Neural cell (in vitro differentiated cells): Measurements from ENCODE around the gene IP6K3. TPM values are rescaled to one million over a fixed set of nuclear protein-coding genes. Genes with fewer than 3 reads are reported as not detected.

Experiments used
- H2AFZ ChIP-seq: fragments of 200-600, 300-800 bp; sonication (generic), shearing (Covaris generic); 2 replicates; pipeline ENCODE4 v1.6.0; 2014; ENCODE audit warnings: low read depth, mild to moderate bottlenecking, antibody characterized with exemption, low read length, moderate library complexity
- H3F3A ChIP-seq: fragments of 200-600 bp; shearing (Covaris generic); 2 replicates; pipeline ENCODE4 v1.6.1; 2016; ENCODE audit warnings: mild to moderate bottlenecking, moderate library complexity, mixed read lengths, antibody characterized with exemption, low read length; ENCODE audit not compliant: insufficient read depth, poor library complexity, severe bottlenecking
- H3K27ac ChIP-seq: fragments of 200-600, 300-800 bp; sonication (generic), shearing (Covaris generic); 2 replicates; pipeline ENCODE4 v1.5.1; 2014; ENCODE audit warnings: mild to moderate bottlenecking, low read length, moderate library complexity
- H3K27me3 ChIP-seq: fragments of 300-800, 200-600 bp; sonication (generic), shearing (Covaris generic); 2 replicates; pipeline ENCODE4 v1.6.0; 2014; ENCODE audit warnings: mild to moderate bottlenecking, low read depth, low read length, moderate library complexity; ENCODE audit not compliant: insufficient read depth
- H3K36me3 ChIP-seq: fragments of 300-800, 200-600 bp; sonication (generic), shearing (Covaris generic); 2 replicates; pipeline ENCODE4 v1.5.1; 2014; ENCODE audit warnings: mild to moderate bottlenecking, antibody characterized with exemption, low read length, moderate library complexity; ENCODE audit not compliant: insufficient read depth
- H3K4me2 ChIP-seq: fragments of 300-800, 200-600 bp; sonication (generic), shearing (Covaris generic); 2 replicates; pipeline ENCODE4 v1.6.0; 2014; ENCODE audit warnings: mild to moderate bottlenecking, low read length
- H3K4me3 ChIP-seq: fragments of 300-800, 200-600 bp; sonication (generic), shearing (Covaris generic); 2 replicates; pipeline ENCODE4 v1.5.1; 2014; ENCODE audit warnings: mild to moderate bottlenecking, low read length, moderate library complexity
- H3K79me2 ChIP-seq: fragments of 200-600 bp; shearing (Covaris generic); replicated peaks from 2 replicates; pipeline ENCODE4 v1.6.0; 2014; ENCODE audit warnings: mild to moderate bottlenecking, low read length, moderate library complexity; ENCODE audit not compliant: insufficient read depth
- H3K9ac ChIP-seq: fragments of 300-800, 200-600 bp; sonication (generic), shearing (Covaris generic); 2 replicates; pipeline ENCODE4 v1.6.1; 2016; ENCODE audit warnings: mild to moderate bottlenecking, low read length, mixed read lengths
- H3K9me2 ChIP-seq: fragments of 200-600 bp; shearing (Covaris generic); 2 replicates; pipeline ENCODE4 v1.6.1; 2016; ENCODE audit warnings: mild to moderate bottlenecking, low read length, mixed read lengths; ENCODE audit not compliant: insufficient read depth
- H3K9me3 ChIP-seq: fragments of 200-600, 300-800 bp; sonication (generic), shearing (Covaris generic); 2 replicates; pipeline ENCODE4 v1.6.1; 2016; ENCODE audit warnings: mild to moderate bottlenecking, mixed run types, low read length, moderate library complexity, mixed read lengths
- H4K20me1 ChIP-seq: fragments of 200-600 bp; shearing (Covaris generic); 2 replicates; pipeline ENCODE4 v1.6.1; 2016; ENCODE audit warnings: mild to moderate bottlenecking, mixed run types; ENCODE audit not compliant: insufficient read depth
- CTCF ChIP-seq: fragments of 450-650 bp; IDR thresholded peaks from 2 replicates; pipeline ENCODE4 v1.5.1; 2014; ENCODE audit warnings: antibody characterized with exemption, mild to moderate bottlenecking, moderate library complexity; ENCODE audit not compliant: poor library complexity, severe bottlenecking
- EP300 ChIP-seq: fragments of 450-650 bp; conservative IDR thresholded peaks from 2 replicates; pipeline ENCODE4 v1.6.1; 2014; ENCODE audit warnings: antibody characterized with exemption, mild to moderate bottlenecking, moderate library complexity; ENCODE audit not compliant: poor library complexity, severe bottlenecking
- EZH2 ChIP-seq: fragments of 200-600, 300-800 bp; shearing (Covaris generic), sonication (generic); IDR thresholded peaks from 2 replicates; pipeline ENCODE4 v1.6.1; 2014; ENCODE audit warnings: antibody characterized with exemption, low read length, borderline replicate concordance, mild to moderate bottlenecking; ENCODE audit not compliant: insufficient read depth, poor library complexity, severe bottlenecking
- MXI1 ChIP-seq: fragments of 450-650 bp; conservative IDR thresholded peaks from 2 replicates; pipeline ENCODE4 v1.6.1; 2014; ENCODE audit warnings: antibody characterized with exemption, mild to moderate bottlenecking; ENCODE audit not compliant: poor library complexity, severe bottlenecking
- POLR2AphosphoS5 ChIP-seq: IDR thresholded peaks from 2 replicates; pipeline ENCODE4 v1.6.1; 2012
- RAD21 ChIP-seq: fragments of 450-650 bp; conservative IDR thresholded peaks from 2 replicates; pipeline ENCODE4 v1.6.1; 2014; ENCODE audit warnings: antibody characterized with exemption, mild to moderate bottlenecking, moderate library complexity
- REST ChIP-seq: IDR thresholded peaks from 2 replicates; pipeline ENCODE4 v1.6.1; 2012; ENCODE audit warnings: borderline replicate concordance
- SMC3 ChIP-seq: fragments of 450-650 bp; conservative IDR thresholded peaks from 2 replicates; pipeline ENCODE4 v1.6.1; 2014; ENCODE audit warnings: antibody characterized with exemption, mild to moderate bottlenecking, moderate library complexity; ENCODE audit not compliant: poor library complexity
- TAF1 ChIP-seq: IDR thresholded peaks from 2 replicates; pipeline ENCODE4 v1.6.1; 2012; ENCODE audit warnings: low read depth
- polyA plus RNA-seq: library from polyadenylated mRNA; depleted of rRNA; stranded (reverse); fragments of >200 nt; gene quantifications from 2 replicates; pipeline ENCODE4 v1.2.3, GENCODE V29; 2014

The IP6K3 gene
- polyA plus RNA-seq, 1 donor from 2014 or later, result not detected

- Histone ChIP-seq H3K36me3 (no peaks in the 10 kb centered on the region), H3K9ac (no peak overlapping the region), H3K9me3 (no peaks in the 10 kb centered on the region), H3K27me3 (no peaks in the 10 kb centered on the region), H4K20me1 (no peaks in the 10 kb centered on the region), H3F3A (no peaks in the 10 kb centered on the region), H3K4me3 (no peak overlapping the region), H3K79me2 (no peaks in the 10 kb centered on the region), H2AFZ (no peak overlapping the region), H3K9me2 (no peaks in the 10 kb centered on the region), H3K4me2 (no peak overlapping the region), H3K27ac (no peak overlapping the region)
- TF ChIP-seq EP300, result no peak
- no peak for TF ChIP-seq CTCF
- TF ChIP-seq TAF1, result no peak
- no peak for TF ChIP-seq SMC3
- TF ChIP-seq EZH2, result no peak
- TF ChIP-seq REST, result no peak
- TF ChIP-seq MXI1, result no peak
- TF ChIP-seq RAD21, result no peak
- TF ChIP-seq POLR2AphosphoS5, result no peak
Observed at GRCh38 chr6:33683051-33683571, 63.6 kb downstream of the IP6K3 start.

- H3K9me2 ChIP-seq, result no peaks in the 10 kb centered on the region
- H3K27ac ChIP-seq, result no peak overlapping the region
- TF ChIP-seq REST, result no peak
- TF ChIP-seq RAD21, result no peak
- TF ChIP-seq POLR2AphosphoS5, result no peak
- no peak for TF ChIP-seq CTCF
- no peak for TF ChIP-seq MXI1
- TF ChIP-seq EP300, result no peak
- TF ChIP-seq SMC3, result no peak
- no peak for TF ChIP-seq TAF1
- TF ChIP-seq EZH2, result no peak
- H3F3A ChIP-seq, result no peaks in the 10 kb centered on the region
- no peaks in the 10 kb centered on the region for H3K27me3 ChIP-seq
- no peak overlapping the region for H3K4me3 ChIP-seq
- no peaks in the 10 kb centered on the region for H3K9me3 ChIP-seq
- H3K4me2 ChIP-seq, result no peak overlapping the region
- no peaks in the 10 kb centered on the region for H3K36me3 ChIP-seq
- no peaks in the 10 kb centered on the region for H3K79me2 ChIP-seq
- H3K9ac ChIP-seq, result no peak overlapping the region
- H4K20me1 ChIP-seq, result no peaks in the 10 kb centered on the region
- H2AFZ ChIP-seq, result no peak overlapping the region
Observed at GRCh38 chr6:33682341-33682740, 64.4 kb downstream of the IP6K3 start.
